Small intestine (tissue), 16 donors: Measurements from ENCODE around the gene EMC7. TPM values are rescaled to one million over a fixed set of nuclear protein-coding genes. Genes with fewer than 3 reads are reported as not detected.

Experiments
- DNase-seq, 2 donors: peaks; one replicate each; pipeline versions ENCODE4 v3.0.0 to v3.0.0-alpha.2; 2013
- FAIRE-seq: peaks from 2 replicates; lab custom pipeline; 2012; peaks lifted over from hg19 to GRCh38; lab: Jason Lieb, UNC
- H3K27ac ChIP-seq, 3 donors: one replicate each; pipeline ENCODE4 v1.5.1; 2013; ENCODE audit warnings: low read length in 2 of 3, mild to moderate bottlenecking in 2 of 3, control low read depth in 1 of 3, inconsistent platforms in 1 of 3, low read depth in 1 of 3, moderate library complexity in 1 of 3
- H3K27me3 ChIP-seq, 3 donors: one replicate each; pipeline ENCODE4 v1.6.1; 2013; ENCODE audit warnings: low read length in 3 of 3, inconsistent platforms in 1 of 3; ENCODE audit not compliant: control insufficient read depth in 3 of 3, insufficient read depth in 3 of 3
- H3K36me3 ChIP-seq, 3 donors: one replicate each; pipeline ENCODE4 v1.6.1; 2013; ENCODE audit warnings: low read length in 3 of 3, inconsistent platforms in 1 of 3, low read depth in 1 of 3, mild to moderate bottlenecking in 1 of 3, moderate library complexity in 1 of 3; ENCODE audit not compliant: control insufficient read depth in 3 of 3, insufficient read depth in 2 of 3
- H3K4me1 ChIP-seq, 3 donors: one replicate each; pipeline ENCODE4 v1.6.1; 2013; ENCODE audit warnings: low read length in 2 of 3, inconsistent platforms in 1 of 3, low read depth in 1 of 3, mild to moderate bottlenecking in 1 of 3, moderate library complexity in 1 of 3; ENCODE audit not compliant: control insufficient read depth in 3 of 3, insufficient read depth in 2 of 3
- H3K4me3 ChIP-seq, 3 donors: one replicate each; pipeline ENCODE4 v1.5.1; 2013; ENCODE audit warnings: low read length in 3 of 3, control low read depth in 1 of 3, inconsistent platforms in 1 of 3, low read depth in 1 of 3, mild to moderate bottlenecking in 1 of 3, moderate library complexity in 1 of 3
- H3K9me3 ChIP-seq, 2 donors: one replicate each; pipeline ENCODE4 v1.6.1; 2013; ENCODE audit warnings: low read depth in 1 of 2, low read length in 1 of 2; ENCODE audit not compliant: control insufficient read depth in 2 of 2, insufficient read depth in 1 of 2
- WGBS, 3 donors: extraction: QIAGEN DNeasy Blood & Tissue Kit; methylation state at CpG; one replicate each; pipeline ENCODE4 v1.1.7; 2013; 5-methylcytosine and 5-hydroxymethylcytosine counted together
- long read RNA-seq, 10 donors: transcript quantifications; one replicate each; lab custom pipeline, GENCODE V29; 2026
- polyA plus RNA-seq, 4 donors: library from polyadenylated mRNA; stranded (reverse) in 3 of 4; unstranded in 1 of 4; fragments of 200-250 nt in 3 of 4; fragments of 120-200 nt in 1 of 4; gene quantifications; one replicate each; pipeline versions ENCODE4 v1.2.1 to v1.2.3, GENCODE V29; 2013
- donor health status: healthy with polysubstance abuse.
- donor health status: control.
- donor health status: control.
- donor health status: Bipolar disorder and iron deficiency.
- donor health status: healthy.

EMC7 gene
- polyA plus RNA-seq: 10 to 100 TPM; 38.7 to 86.1 (median 46.6) TPM
- long read RNA-seq, donor 1: 0 reads
- long read RNA-seq, donor 2, transcript EMC7-201 (5 exons, 1,155 nt): major isoform, 27 of 27 reads
- long read RNA-seq, donor 2, partial matches to known transcripts: 0 of 27 reads
- long read RNA-seq, donor 2, other reads (novel, unspliced or antisense): 0 of 27 reads
- long read RNA-seq, donor 3, transcript EMC7-201 (5 exons, 1,155 nt): major isoform, 37 of 38 reads
- long read RNA-seq, donor 3, partial matches to known transcripts: 0 of 38 reads
- long read RNA-seq, donor 3, other reads (novel, unspliced or antisense): 0 of 38 reads
- long read RNA-seq, donor 4, partial matches to known transcripts: 0 of 1 reads
- long read RNA-seq, donor 4, other reads (novel, unspliced or antisense): 0 of 1 reads
- long read RNA-seq, donor 5, transcript EMC7-201 (5 exons, 1,155 nt): major isoform, 15 of 15 reads
- long read RNA-seq, donor 5, partial matches to known transcripts: 0 of 15 reads
- long read RNA-seq, donor 5, other reads (novel, unspliced or antisense): 0 of 15 reads
- long read RNA-seq, donor 6, transcript EMC7-201 (5 exons, 1,155 nt): major isoform, 64 of 69 reads
- long read RNA-seq, donor 6, partial matches to known transcripts: 0 of 69 reads
- long read RNA-seq, donor 6, other reads (novel, unspliced or antisense): 5 of 69 reads
- long read RNA-seq, donor 7: 0 reads
- long read RNA-seq, donor 8, transcript EMC7-201 (5 exons, 1,155 nt): major isoform, 8 of 8 reads
- long read RNA-seq, donor 8, partial matches to known transcripts: 0 of 8 reads
- long read RNA-seq, donor 8, other reads (novel, unspliced or antisense): 0 of 8 reads
- long read RNA-seq, donor 9, transcript EMC7-201 (5 exons, 1,155 nt): major isoform, 11 of 11 reads
- long read RNA-seq, donor 9, partial matches to known transcripts: 0 of 11 reads
- long read RNA-seq, donor 9, other reads (novel, unspliced or antisense): 0 of 11 reads
- long read RNA-seq, donor 10, transcript EMC7-201 (5 exons, 1,155 nt): major isoform, 50 of 65 reads
- long read RNA-seq, donor 10, partial matches to known transcripts: 15 of 65 reads
- long read RNA-seq, donor 10, other reads (novel, unspliced or antisense): 0 of 65 reads

DNA sequence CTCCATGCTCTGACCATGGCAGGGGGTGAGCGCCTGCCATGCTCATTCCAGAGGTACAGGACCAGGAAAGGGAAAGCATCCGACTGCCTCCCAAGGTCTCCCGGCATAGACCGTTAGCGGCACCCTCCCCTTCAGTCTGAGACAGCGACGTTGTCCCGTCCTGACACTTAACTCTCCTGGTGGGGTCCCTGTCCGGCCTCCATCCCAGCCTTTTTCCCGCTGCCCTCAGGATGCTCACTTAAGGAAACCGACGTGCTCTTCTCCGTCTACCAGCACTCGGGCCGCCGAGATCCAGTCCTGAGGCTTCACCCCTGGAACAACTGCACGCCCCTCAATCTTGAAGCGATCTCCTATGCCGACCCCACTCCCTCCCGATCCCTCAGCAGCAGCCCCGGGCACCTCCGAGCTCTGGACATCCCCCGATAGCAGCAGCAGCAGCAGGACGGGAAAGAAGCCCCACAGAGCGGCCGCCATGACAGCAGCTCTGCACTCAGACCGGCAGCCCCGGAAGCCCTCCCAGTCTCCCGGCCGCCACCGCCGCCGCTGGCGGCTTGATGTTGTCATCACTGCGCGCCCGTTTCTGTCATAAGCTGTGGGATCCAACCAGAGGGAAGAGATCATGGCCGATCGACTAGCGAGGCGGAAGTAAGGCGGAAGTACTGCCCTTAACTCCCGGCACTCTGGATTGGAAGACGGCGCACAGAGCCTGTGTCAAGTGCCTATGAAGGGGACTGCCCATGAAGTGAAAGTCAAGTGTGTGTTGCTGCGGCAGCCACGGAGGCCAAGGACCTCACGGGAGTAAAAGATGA is at the start of gene EMC7, which contains the start of gene PGBD4:
TSS of gene EMC7 (minus strand) at position 497 of the 809 bp plus-strand sequence. CDS start at position 474, 23 bp downstream.
TSS of gene PGBD4 (plus strand) at position 718 of the 809 bp plus-strand sequence. CDS start 449 bp downstream, outside the sequence.
- 0 to 1% (median 0%) methylated on average over 46 to 48 of the region's 48 CpGs for WGBS, 3 donors
- FAIRE-seq: no peak

DNA sequence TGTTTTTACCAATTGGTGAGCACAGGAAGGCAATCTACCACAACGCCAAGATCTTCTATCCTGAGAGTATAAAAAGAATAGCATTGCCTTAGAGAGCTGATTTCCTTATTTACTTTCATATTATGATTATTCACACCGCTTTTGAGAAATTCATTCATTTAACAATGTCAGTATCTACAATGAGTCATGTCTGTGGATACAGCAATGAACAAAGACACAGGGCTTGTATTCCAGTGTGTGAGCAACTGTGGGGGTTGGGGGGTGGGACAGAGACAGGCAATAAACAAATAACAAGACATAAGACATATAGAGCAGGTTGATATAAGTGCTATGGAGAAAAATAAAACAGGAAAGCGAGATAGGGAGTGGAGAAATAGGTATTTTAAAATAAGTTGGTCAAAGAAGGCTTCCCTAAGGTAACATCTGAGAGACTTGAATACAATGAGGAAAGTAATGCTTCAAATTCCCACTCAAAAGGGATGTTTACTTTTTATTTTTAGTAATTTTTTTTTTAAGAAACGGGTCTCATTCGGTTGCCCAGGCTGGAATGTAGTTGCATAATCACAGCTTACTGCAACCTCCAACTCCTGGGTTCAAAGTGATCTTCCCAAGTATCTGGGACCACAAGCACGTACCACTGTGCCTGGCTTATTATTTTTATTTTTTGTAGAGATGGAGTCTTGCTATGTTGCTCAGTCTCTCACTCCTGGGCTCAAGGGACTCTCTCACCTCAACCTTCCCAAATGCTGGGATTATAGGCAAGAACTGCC is 45.9 kb upstream of the EMC7 start:
- Histone ChIP-seq H3K27ac (no peak overlapping the region), H3K4me1 (no peaks in the 10 kb centered on the region), H3K27me3 (no peaks in the 10 kb centered on the region), H3K36me3 (peaks cover 3 to 36% (median 16%) of the 10 kb centered on the region in 3 donors), H3K4me3 (no peak overlapping the region), H3K9me3 (no peaks in the 10 kb centered on the region)
- no peak for FAIRE-seq
- 58 to 74% (median 71%) methylated on average over 6 of the region's 6 CpGs for WGBS, 3 donors
- DNase-seq: no peak

More for the DNA sequence above, at the start of gene EMC7, which contains the start of gene PGBD4:
- Histone ChIP-seq H3K36me3 (peaks cover 0 to 5% (median 0%) of the 10 kb centered on the region in 3 donors), H3K27me3 (no peaks in the 10 kb centered on the region), H3K4me3 (peak within 1 kb of the TSS; percentile 67 to 99 (median 96)), H3K27ac (peak within 1 kb of the TSS; percentile 80 to 92 (median 91)), H3K9me3 (peaks cover 0 to 8% of the 10 kb centered on the region in 2 donors), H3K4me1 (peaks cover 0 to 4% (median 0%) of the 10 kb centered on the region in 3 donors)
- peak; percentile 99 to 100 for DNase-seq

DNA sequence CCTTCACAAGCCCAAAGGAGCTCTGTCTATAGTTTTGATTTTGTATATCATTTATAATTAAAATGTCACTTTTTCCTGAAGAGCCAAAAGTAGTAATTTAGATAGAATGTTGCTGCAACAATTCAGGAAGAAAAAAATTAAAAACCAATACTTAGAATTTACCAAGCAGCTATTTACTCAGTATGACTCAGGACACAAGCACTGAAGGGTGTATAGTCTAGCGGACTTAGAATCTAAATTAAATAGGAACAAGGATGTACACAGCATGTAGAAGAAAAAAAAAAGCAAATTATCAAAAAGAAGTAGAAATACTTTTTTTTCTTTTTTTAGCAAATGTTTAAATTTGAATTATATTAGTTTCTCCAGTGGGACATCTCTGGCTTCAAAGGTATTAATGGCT is 31.8 kb upstream of the EMC7 start:
- Histone ChIP-seq H3K4me1 (no peaks in the 10 kb centered on the region), H3K9me3 (no peaks in the 10 kb centered on the region), H3K36me3 (peaks cover 0 to 6% (median 0%) of the 10 kb centered on the region in 3 donors), H3K4me3 (no peak overlapping the region), H3K27ac (no peak overlapping the region), H3K27me3 (no peaks in the 10 kb centered on the region)
- FAIRE-seq: no peak
- 92 to 100% (median 100%) methylated on average over 1 of the region's 1 CpG for WGBS, 3 donors
- no peak for DNase-seq

DNA sequence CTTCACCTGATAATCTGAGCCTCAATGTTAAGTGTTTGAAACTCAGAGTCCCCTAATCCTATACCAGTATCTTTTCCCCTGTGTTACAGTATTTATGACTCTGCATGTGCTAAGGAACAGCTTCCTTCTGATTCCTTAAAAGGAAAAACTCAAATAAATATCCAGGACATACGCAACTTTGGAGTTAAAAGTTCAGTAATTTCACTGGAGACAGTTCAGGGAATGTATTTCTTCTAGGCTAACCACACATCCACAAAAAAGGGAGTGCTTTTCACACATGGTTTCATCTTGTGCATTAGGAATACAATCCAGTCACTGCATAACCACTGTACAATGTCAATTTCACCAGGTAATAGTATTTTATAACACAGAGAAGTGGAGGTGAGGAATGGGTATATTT is 31.2 kb upstream of the EMC7 start:
- H3K9me3 ChIP-seq: no peaks in the 10 kb centered on the region
- WGBS, 3 donors: 90 to 97% (median 93%) methylated on average over 1 of the region's 1 CpG

DNA sequence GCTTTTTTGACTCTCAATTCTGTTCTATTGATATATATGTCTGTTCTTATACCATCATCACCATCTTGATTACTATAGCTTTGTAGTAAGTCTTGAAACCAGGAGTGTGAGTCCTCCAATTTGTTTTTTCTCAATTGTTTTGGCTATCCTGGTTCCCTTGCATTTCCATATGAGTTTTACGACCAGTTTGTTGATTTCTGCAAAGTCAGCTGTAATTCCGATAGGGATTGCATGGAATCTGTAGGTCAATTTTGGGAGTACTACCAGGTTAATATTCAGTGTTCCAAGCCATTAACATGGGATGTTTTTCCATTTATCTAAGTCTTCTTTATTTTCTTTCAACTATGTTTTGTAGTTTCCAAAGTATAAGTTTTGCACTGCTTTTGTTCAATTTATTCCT is 27.2 kb upstream of the EMC7 start:
- Histone ChIP-seq H3K27ac (no peak overlapping the region), H3K4me3 (no peak overlapping the region), H3K9me3 (no peaks in the 10 kb centered on the region), H3K27me3 (no peaks in the 10 kb centered on the region), H3K4me1 (no peaks in the 10 kb centered on the region), H3K36me3 (no peaks in the 10 kb centered on the region)
- FAIRE-seq (no peak), DNase-seq (no peak)
- WGBS, 3 donors: 46 to 50% (median 46%) methylated on average over 2 of the region's 2 CpGs

More for the DNA sequence above, 31.2 kb upstream of the EMC7 start:
- Histone ChIP-seq H3K4me1 (no peaks in the 10 kb centered on the region), H3K36me3 (peaks cover 0 to 5% (median 0%) of the 10 kb centered on the region in 3 donors), H3K27ac (no peak overlapping the region), H3K27me3 (no peaks in the 10 kb centered on the region), H3K4me3 (no peak overlapping the region)
- FAIRE-seq: no peak
- DNase-seq: no peak

GRCh38 chr15:34126522-34126921 is 24.9 kb upstream of the EMC7 start:
- H3K27ac ChIP-seq: no peak overlapping the region
- no peak overlapping the region for H3K4me3 ChIP-seq
- no peak for FAIRE-seq
- H3K36me3 ChIP-seq: no peaks in the 10 kb centered on the region
- H3K9me3 ChIP-seq: no peaks in the 10 kb centered on the region
- no peak for DNase-seq
- no peaks in the 10 kb centered on the region for H3K27me3 ChIP-seq
- H3K4me1 ChIP-seq: no peaks in the 10 kb centered on the region

DNA sequence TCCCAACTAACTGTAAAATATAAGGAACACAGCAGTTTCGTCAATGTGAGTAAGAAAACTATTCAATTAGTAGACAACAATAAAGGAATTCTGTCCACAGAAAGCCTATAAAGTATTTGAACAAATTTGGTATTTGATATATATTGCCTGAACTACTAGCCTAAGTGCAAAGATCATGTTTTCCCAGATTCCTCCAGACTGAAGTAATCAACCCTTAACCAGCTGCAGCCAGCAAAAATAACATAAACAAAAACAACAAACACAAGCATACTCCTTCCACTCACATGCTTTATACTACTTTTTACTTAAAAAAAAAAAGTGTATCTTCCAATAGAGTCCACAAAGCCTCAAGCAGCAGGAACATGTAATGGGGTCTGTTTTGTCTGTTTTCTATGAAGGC is 24.3 kb upstream of the EMC7 start:
- 24 to 39% (median 36%) methylated on average over 1 of the region's 1 CpG for WGBS, 3 donors
- no peaks in the 10 kb centered on the region for H3K9me3 ChIP-seq
- no peak for DNase-seq
- no peak overlapping the region for H3K27ac ChIP-seq
- no peaks in the 10 kb centered on the region for H3K36me3 ChIP-seq
- no peaks in the 10 kb centered on the region for H3K4me1 ChIP-seq
- no peak overlapping the region for H3K4me3 ChIP-seq
- no peaks in the 10 kb centered on the region for H3K27me3 ChIP-seq
- FAIRE-seq: no peak
